Limb (tissue), 2 donors: ENCODE measurements around the gene INAFM1.

Source experiments
- DNase-seq, 2 donors: peaks; one replicate each; pipeline ENCODE4 v3.0.0-alpha.2; 2016; ENCODE audit errors: extremely low spot score in 2 of 2

INAFM1 gene

DNA sequence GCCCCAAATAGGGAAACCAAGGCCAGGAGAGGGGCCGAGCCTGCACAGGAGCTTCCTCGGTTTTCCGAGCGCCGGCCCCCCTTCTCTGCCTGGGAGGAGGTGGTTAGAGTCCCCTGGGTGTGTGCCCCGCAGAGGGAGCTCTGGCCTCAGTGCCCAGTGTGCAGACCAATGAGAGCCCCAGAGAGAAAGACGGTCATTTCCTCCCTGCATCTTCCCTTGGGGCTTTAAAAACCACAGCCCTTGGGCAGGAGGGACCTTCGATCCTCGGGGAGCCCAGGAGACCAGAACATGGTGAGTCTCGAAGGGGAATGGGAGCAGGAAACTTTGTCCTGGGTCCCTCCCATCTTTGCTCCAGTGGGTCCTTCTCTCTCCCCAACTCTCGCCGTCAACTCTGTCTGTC, 34.9 kb downstream of the INAFM1 start, which contains the start of gene C5AR1:
Gene C5AR1, plus strand, starts transcription at position 254 of the 400 bp plus-strand sequence. Its CDS starts 35 bp downstream, at position 289.
- no peak for DNase-seq

DNA sequence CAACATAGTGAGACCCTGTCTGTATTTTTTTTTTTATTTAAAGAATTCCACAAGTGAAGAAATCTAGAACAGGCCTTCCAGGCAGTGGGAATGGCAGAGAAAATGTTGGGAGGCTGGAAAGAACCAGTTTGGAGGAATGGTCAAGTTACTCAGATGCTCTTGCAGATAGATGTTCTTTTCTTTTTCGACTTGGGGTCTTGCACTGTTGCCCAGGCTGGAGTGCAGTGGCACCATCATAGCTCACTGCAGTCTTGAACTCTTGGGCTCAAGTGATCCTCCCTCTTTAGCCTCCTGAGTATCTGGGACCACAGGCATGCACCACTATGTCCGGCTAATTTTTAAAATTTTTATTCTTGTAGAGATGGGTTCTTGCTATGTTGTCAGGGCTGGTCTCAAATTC, 35.6 kb downstream of the INAFM1 start:
- DNase-seq, result no peak

DNA sequence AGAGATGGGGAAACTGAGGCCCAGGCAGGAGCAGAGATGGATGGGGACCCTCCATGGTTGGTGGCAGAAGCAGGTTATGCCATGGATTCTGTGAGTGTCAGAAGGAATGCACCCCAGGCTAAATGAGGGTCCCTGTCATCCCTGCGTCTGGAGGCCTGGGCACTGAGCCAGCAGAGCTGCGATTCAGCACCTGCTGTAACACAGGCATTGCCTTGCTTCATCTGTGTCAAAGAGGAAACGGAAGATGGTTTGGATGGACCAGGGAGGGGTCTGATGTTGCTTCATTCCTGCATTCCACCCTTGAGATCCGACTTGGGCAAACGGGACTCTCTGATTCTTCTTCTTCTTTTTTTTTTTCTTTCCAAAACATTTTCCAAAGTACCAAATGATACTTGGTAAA, 36.1 kb downstream of the INAFM1 start:
- DNase-seq, result peak in 1 of 2 donors; percentile 53

- no peak for DNase-seq
Measured at GRCh38 chr19:47312366-47313006, 37.8 kb downstream of the INAFM1 start.

GRCh38 chr19:47313754-47314295, 39.1 kb downstream of the INAFM1 start:
- DNase-seq, result no peak

- DNase-seq, result no peak
Measured at GRCh38 chr19:47315125-47315821, 40.6 kb downstream of the INAFM1 start.

DNA sequence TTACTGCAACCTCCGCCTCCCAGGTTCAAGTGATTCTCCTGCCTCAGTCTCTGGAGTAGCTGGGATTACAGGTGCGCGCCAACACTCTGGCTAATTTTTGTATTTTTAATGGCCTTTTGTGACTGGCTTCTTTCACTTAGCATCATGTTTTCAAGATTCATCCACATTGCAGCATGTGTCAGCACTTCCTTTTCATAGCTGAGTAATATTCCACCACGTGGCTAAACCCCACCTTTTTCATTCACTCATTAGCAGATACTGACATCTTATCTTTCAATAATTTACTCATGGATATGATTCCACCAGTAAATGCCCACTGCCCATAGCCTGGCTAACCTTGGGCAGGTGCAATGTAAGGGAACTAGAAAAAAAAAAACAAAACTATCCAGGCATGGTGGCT, 41.8 kb downstream of the INAFM1 start:
- DNase-seq, result no peak

GRCh38 chr19:47319923-47320871, 45.5 kb downstream of the INAFM1 start:
- no peak for DNase-seq

- no peak for DNase-seq
Measured at GRCh38 chr19:47321630-47322029, 46.9 kb downstream of the INAFM1 start.

DNA sequence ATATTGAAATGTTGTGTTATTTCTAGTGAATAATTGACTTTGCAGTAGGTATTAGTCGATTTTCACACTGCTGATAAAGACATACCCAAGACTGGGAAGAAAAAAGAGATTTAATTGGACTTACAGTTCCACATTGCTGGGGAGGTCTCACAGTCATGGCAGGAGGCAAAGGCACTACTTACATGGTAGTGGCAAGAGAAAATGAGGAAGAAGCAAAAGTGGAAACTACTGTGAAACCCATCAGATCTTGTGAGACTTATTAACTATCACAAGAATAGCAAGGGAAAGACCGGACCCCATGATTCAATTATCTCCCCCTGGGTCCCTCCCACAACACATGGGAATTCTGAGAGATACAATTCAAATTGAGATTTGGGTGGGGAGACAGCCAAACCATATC, 47.4 kb downstream of the INAFM1 start:
- no peak for DNase-seq

DNA sequence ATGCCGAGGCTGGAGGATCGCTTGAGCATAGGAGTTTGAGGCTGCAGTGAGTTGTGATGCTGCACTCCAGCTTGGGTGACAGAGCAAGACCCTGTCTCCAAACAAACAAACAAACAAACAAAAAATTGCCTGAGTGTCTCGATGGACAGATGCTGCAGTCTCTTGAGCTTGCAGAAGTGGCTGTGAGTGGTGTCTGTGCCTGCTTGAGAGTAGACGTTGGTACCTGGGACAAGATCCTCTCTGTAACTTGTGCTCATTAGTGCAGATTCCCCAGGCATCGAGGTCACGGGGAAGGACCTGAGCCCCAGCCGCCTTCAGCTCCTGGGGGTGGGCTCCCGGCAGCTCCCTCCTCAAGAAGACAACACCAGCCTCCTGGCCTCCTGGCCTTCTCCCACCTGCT, 48.7 kb downstream of the INAFM1 start:
- DNase-seq, result no peak

DNA sequence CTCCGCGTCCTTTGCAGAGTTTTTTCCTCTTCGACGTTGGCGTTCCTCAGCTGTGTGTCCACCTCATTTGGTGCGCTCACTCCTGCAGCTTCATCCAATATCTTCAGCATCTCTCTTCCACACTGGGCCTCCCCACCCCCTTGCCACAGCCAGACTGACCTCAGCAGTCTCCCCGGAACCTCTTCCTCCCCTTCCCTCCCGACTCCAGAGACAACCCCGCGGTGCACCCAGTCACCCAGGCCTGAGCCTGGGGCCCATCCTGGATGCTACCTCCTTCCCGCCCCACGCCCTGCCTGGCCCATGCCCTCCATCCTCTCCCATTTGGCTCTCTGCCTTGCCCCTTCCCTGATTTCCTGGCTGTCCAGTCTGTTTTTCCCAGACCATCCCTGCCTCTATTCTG, 49.2 kb downstream of the INAFM1 start:
- no peak for DNase-seq

DNA sequence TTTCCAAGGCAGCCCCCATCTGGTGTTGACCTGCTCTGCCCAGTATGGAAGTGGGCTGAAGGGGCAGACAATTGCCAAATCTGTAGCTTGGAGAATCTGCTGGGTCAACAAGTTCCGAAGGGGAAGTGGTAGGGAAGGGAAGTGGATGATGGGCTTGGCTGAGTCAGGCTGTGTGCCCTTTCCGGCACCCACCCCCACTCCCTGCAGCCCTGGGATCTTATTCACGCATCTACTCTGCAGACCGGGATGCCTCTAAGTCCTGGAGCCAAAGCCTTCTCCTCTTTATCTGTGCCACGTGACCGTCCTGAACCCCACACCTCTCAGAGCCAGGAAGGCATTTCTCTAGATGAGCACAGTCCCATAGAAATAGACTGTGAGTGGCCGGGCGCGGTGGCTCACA, 49.8 kb downstream of the INAFM1 start:
- DNase-seq, result no peak
